Measurements from ENCODE around the gene SNCA.

GRCh38 chr4:89681219-89681618 is 155.7 kb downstream of the SNCA start:
- TF ChIP-seq CTCF (conservative IDR thresholded peaks at IDR 0.05; ENCODE audit: low read depth, low read length) (no peak), EZH2 (IDR thresholded peaks at IDR 0.05; ENCODE audit: borderline replicate concordance, low read depth, low read length, poor library complexity, severe bottlenecking) (no peak)

Data from A673 (cell line).